PC-3 (cell line): ENCODE measurements around the gene RGPD3.

Experiments
- CTCF ChIP-seq: fragments of 300-600 bp; sonication (generic); conservative IDR thresholded peaks from 2 replicates; pipeline ENCODE4 v1.5.1; 2017; ENCODE audit warnings: antibody characterized with exemption, low read depth, mild to moderate bottlenecking, low read length
- EZH2 ChIP-seq: fragments of 300-600 bp; sonication (generic); IDR thresholded peaks from one replicate; pipeline ENCODE4 v1.6.1; 2017; ENCODE audit warnings: antibody characterized with exemption, mild to moderate bottlenecking, low read length; ENCODE audit not compliant: unreplicated experiment
- EZH2phosphoT487 ChIP-seq: fragments of 300-600 bp; sonication (generic); IDR thresholded peaks from 2 replicates; pipeline ENCODE4 v1.6.1; 2018; ENCODE audit warnings: mild to moderate bottlenecking, antibody characterized with exemption, low read length, borderline replicate concordance

- no peak for TF ChIP-seq CTCF
- TF ChIP-seq EZH2phosphoT487, result no peak
- TF ChIP-seq EZH2, result no peak
Measured at GRCh38 chr2:106343274-106343673, 124.9 kb downstream of the RGPD3 start.
